ENCODE results near the gene RBM23.
"Not testable (repeated sequence)": the region's sequence is repeated elsewhere in the genome, so short reads cannot be mapped to it uniquely, and the experiment has no call there.

The RBM23 gene

DNA sequence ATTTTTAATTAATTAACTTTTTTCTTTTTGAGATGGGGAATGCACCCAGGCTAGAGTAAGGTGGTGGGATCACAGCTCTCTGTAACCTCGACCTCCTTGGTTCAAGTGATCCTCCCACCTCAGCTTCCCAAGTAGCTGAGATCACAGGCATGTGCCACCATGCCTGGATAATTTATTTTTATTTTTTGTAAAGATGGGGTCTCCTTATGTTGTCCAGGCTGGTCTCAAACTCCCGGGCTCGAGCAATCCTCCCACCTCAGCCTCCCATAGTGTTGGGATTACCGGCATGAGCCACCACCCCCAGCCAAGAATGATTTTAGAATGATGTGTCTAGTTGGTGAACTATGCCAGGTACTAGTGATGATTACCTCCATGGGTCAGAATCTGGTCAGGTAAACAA, 54.0 kb downstream of the RBM23 start:
- FAIRE-seq = no peak

DNA sequence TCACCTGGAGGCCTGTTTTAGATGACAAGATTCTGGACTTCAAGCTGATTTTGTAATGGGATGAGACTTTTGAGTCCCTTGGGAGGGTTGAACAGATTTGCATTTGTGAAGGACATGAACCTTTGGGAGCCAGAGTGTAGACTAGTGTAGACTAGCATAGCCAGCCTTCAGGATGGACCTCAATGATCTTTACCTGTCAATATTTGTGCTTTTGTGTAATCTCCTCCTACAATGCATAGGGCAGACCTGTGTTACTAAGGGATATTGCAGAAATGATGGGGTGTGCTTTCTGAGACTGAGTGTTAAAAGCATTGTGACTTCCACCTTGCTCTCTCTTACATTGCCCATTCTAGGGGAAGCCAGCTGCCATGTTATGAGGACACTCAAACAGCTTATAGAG, 57.3 kb downstream of the RBM23 start:
- no peak for FAIRE-seq

DNA sequence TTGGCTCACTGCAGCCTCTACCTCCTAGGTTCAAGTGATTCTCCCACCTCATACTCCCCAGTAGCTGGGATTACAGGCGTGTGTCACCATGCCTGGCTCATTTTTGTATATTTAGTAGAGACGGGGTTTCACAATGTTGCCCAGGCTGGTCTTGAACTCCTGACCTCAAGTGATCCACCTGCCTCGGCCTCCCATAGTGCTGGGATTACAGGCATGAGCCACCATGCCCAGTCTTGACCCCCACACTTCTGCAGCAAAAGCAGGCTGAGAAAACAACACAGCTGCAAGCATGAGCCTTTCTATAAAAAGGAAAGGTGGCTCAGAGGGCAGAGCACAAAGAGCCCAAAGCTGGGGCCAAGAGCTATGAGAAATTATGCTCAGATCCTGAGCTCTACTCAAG, 58.6 kb downstream of the RBM23 start:
- FAIRE-seq = not testable (repeated sequence)

DNA sequence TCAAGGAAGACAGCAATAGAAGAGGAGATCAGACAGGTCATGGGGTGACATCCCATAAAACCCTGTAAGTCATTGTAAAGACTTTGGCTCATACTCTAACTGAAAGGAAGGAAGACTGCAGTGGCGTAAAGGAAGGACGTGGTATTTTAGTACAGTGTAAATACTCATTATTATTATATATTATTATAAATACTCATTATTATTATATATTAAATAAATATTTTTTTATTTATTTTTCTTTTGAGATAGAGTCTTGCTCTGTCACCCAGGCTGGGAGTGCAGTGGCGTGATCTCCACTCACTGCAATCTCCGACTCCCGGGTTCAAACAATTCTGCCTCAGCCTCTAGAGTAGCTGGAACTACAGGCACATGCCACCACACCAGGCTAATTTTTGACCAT, 62.5 kb downstream of the RBM23 start:
- no peak for FAIRE-seq

DNA sequence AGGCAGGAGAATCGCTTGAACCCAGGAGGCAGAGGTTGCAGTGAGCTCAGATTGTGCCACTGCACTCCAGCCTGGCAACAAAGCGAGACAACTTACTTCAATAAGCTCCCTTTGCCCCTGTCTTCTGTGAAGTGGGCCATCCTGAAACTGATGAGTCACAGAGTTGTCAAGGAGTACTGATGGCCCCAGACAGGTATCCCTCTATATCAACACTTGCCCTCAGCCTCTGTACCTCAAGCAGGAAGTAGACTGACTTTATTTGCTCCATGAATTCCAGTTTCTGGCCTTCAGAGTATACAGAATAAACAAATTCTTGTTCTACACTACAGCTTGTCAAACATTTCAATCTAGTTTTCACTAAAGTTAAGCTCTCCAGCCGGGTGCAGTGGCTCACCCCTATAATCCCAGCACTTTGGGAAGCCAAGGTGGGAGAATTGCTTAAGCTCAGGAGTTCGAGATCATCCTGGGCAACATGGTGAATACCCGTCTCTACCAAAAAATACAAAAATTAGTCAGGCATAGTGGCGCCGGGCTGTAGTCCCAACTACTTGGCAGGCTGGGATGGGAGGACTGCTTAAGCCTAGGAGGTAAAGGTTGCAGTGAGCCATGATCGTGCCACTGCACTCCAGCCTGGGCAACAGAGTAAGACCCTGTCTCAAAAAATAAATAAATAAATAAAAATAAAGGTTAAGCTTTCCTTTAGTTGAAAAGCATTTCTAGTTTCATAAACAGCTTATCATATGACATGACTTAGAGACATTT, 63.8 kb downstream of the RBM23 start:
- FAIRE-seq = no peak

DNA sequence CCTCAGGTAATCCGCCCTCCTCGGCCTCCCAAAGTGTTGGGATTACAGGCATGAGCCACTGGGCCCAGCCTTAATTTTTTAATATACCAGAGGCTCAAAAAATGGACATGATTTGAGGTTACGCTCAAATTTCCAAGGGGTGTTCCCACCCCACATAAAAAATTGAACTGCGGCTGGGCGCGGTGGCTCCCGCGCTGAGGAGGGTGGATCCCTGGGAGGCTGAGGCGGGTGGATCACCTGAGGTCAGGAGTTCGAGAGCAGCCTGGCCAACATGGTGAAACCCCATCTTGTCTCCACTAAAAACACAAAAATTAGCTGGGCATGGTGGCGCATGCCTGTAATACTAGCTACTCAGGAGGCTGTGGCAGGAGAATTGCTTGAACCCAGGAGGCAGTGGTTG, 64.7 kb downstream of the RBM23 start:
- not testable (repeated sequence) for FAIRE-seq

DNA sequence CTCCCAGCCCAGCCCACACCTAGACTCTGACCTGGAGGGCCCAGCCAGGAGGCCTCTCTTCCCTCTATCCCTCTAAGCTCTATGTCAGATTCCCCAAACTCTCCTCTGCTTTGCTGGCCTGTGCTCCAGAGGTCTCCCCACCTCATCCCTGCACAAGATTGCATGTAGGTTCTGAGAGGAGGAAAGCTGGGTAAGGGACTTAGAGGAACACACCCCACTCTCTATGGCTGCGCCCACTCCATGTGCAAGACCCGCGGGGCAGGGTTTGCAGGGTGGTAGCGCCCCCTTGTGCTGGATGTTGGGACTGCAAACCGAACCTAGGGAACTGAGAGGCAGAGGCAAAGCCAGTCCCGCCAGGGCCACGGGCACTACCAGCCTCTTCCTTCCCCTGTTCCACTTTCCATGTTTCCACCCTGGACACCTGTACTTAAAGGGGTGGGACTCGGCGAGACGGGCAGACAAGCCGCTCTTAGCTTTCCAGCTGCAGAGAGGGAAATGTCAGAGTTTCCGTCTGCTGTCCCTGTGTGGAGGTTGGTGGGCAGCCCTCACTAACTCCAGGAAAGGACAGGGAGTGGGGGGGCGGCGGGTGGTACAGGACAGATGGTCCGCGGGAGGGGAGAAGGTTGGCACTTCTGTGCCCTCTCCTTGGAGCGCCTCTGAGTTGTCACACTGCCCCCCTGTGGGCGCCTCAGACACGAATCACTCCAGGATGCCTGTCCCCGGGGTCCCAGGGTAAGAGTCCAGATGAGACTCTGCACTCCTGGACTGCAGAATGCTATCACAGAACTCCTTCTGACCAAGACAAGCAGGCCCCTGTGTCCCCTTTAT, 65.8 kb downstream of the RBM23 start:
- FAIRE-seq = no peak

DNA sequence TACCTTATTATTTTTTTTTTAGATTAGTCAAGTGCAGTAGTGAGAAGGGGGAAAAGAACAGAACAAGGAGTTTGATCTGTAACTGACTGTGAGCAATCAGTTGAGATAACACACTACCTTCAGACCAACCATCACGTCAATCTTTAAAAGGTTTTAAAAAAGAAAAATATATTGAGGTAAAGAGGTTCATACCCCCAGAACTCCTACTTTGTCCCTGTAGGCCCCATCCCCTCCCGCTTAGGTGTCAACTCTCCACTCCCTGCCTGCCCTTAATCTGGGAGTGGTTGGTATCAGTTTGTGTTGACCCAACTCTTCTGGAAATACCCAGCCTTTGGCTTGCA, 66.4 kb downstream of the RBM23 start:
- no peak for FAIRE-seq

DNA sequence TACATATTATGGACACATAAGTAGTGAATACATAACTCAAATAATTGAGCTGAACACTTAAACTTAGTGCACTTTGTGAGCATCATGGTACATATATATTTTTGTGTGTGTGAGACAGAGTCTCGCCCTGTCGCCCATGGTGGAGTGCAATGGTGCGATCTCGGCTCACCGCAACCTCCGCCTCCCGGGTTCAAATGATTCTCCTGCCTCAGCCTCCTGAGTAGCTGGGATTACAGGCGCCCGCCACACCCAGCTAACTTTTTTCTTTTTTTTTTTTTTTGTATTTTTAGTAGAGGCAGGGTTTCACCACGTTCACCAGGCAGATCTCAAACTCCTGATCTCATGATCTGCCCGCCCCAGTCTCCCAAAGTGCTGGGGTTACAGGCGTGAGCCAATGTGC, 66.8 kb downstream of the RBM23 start:
- FAIRE-seq = not testable (repeated sequence)

DNA sequence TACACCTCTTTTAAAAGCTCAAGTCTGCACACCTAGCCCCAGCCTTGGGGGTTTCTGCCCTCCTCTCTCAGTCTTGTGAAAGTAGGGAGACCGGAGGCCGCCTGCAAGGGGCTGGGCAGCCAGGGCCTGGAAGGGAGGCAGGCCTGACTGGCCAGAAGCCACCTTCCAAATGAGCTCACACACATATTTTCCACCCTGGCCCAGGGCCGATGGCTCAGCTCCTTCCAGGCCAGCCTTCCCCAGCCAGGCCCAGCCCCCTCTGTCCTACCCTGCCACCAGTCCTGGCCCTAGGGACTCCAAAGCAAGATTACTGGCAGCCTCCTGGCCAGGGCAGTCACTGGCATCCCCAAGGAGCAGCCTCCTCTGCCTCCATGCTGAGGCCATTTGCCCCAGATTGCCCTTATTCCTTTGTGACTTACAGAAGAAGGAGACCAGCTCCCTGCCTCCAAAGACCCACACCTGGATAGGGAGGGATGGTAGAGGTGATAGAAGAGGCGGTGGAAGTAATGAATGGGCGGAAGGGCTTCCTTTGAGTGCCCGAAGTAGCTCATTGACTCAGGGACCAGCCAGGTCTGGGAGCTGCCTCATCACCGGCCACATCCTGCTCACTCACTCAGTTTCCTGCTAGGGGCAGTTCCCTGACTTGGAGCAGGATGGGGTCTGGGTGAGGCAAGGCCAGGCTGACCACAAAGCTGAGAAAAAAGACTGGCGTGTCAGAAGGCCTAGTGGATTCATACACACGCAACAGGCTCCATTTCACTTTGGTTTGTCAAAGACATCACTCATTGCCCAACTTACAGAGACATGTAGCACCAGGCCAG, 67.8 kb downstream of the RBM23 start:
- FAIRE-seq = no peak

DNA sequence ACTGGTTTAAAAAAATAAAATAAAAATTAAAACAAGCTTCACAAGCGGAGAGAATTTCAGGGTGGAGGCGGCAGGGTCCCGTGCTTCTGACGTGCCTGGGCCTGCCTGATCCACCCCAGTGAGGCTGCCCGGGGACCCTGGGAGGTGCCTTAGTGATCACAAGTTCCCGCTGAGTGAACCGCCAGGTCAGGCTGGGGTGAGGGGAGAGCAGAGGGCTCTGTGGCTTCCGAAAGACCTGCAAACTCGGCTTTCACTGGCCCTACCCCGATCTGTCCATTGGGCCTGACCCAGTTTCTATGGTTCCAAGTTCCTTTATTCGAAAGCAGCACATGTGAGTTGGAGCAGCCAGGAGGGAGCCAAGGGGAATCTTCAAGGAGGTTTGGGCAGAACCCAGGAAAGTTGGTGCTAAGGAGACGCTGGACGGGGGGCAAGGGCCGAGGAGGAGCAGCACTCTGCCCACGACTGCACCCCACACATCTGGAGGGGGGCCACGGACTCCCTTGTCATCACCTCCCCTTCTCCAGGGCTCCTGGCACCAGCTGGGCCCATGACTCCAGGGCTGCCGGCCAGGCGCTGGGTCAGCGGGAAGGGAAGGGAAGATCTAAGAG, 69.6 kb downstream of the RBM23 start:
- no peak for FAIRE-seq

DNA sequence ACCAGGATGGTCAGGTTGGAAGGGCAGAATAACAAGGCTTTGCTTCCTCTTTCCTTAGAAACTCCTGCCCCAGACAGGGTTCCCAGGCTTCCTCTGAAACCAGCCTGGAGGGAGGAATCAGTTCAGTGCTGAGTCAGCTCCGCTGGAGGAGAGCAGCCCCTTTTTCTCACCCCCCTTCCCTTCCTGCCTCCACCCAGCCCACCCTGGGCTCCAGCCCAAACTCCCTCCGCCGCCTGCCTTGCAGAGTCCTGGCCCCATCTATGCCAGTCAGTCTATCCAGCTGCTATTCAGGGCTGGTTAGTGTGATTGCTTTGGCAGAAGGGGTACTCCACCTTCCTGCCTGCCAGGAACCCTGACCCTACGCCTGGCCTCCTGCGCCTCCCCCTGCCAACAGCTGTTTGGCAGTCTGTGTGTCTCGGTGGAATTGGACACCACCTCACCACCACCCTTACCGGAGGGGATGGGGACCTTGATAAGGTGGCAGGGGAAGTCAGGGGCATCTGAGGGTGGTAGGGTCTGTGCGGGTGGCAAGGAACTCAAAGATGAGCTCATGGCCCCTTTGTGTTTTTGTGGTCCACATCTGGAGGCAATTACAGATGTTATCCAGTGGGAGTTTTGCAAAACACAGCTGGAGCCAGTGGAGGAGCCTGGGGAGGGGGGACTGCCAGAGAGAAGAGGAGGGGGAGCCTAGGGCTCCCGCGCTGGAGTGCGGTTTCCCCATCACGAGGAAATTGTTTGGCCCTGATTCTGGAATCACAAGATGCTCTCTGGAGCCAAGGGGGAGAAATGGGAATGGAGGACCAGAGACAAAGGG, 70.4 kb downstream of the RBM23 start:
- no peak for FAIRE-seq

DNA sequence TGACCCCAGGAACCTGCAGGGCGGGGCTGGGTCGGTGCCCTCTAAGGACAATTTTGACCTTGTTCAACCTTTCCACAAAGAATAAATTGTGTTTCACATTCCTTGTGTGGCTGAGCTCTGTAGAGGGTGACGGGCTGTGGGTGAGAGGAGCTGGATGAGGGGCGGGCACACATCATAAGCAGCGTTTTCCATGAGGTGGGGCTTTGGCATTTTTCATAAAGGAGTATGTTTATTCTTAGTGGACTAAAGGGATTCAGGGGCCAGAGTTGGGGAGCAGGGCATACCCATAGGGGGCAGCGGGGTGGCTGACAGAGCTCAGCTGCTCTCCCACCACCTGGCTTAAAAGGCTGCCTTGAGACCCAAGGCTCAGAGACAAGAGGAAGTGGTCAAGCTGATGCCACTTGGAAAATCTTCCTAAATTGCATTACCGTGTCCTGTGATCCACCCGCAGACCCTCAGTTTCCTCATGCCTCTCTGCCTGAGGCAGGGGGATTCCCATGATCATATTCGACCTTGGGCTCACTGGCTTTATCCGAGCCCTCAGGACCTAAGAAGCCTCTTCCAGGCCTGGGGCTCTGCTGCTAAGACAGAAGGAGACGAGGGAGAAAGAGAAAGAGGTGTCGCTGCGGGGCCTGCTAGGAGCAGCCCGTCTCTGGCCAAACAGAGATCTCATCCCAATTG, 71.1 kb downstream of the RBM23 start:
- FAIRE-seq = no peak

DNA sequence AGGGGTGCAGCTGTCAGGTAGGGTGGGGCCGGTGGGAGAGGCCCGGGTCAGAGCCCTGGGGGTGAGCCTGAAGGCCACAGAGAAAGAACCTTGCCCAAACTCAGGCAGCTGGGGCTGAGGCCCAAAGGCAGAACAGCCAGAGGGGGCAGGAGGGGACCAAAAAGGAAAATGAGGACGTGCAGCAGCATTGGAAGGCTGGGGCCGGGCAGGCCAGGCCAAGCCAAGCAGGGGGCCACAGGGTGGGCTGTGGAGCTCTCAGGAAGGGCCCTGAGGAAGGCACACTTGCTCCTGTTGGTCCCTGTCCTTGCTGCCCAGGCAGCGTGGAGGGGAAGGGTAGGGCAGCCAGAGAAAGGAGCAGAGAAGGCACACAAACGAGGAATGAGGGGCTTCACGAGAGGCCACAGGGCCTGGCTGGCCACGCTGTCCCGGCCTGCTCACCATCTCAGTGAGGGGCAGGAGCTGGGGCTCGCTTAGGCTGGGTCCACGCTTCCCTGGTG, 72.1 kb downstream of the RBM23 start:
- no peak for FAIRE-seq

DNA sequence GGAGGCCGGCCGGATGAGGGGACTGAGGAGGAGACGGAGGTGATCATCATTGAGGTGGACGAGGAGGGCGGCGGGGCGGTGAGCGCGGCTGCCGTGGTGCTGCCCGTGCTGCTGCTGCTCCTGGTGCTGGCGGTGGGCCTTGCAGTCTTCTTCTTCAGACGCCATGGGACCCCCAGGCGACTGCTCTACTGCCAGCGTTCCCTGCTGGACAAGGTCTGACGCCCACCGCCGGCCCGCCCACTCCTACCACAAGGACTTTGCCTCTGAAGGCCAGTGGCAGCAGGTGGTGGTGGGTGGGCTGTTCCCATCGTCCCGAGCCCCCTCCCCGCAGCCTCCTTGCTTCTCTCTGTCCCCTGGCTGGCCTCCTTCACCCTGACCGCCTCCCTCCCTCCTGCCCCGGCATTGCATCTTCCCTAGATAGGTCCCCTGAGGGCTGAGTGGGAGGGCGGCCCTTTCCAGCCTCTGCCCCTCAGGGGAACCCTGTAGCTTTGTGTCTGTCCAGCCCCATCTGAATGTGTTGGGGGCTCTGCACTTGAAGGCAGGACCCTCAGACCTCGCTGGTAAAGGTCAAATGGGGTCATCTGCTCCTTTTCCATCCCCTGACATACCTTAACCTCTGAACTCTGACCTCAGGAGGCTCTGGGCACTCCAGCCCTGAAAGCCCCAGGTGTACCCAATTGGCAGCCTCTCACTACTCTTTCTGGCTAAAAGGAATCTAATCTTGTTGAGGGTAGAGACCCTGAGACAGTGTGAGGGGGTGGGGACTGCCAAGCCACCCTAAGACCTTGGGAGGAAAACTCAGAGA, 72.9 kb downstream of the RBM23 start:
- no peak for FAIRE-seq

DNA sequence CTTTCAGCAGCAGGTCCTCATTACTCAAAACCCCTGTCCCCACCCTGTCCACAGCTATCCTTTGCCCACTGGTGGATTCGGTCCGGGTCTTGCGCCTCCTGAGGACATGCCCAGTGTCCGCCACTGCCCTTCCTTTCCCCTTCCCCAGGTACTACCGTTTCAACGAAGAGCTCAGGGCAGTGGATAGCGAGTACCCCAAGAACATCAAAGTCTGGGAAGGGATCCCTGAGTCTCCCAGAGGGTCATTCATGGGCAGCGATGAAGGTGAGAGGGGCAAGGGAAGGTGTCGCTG, 73.9 kb downstream of the RBM23 start:
- no peak for FAIRE-seq

DNA sequence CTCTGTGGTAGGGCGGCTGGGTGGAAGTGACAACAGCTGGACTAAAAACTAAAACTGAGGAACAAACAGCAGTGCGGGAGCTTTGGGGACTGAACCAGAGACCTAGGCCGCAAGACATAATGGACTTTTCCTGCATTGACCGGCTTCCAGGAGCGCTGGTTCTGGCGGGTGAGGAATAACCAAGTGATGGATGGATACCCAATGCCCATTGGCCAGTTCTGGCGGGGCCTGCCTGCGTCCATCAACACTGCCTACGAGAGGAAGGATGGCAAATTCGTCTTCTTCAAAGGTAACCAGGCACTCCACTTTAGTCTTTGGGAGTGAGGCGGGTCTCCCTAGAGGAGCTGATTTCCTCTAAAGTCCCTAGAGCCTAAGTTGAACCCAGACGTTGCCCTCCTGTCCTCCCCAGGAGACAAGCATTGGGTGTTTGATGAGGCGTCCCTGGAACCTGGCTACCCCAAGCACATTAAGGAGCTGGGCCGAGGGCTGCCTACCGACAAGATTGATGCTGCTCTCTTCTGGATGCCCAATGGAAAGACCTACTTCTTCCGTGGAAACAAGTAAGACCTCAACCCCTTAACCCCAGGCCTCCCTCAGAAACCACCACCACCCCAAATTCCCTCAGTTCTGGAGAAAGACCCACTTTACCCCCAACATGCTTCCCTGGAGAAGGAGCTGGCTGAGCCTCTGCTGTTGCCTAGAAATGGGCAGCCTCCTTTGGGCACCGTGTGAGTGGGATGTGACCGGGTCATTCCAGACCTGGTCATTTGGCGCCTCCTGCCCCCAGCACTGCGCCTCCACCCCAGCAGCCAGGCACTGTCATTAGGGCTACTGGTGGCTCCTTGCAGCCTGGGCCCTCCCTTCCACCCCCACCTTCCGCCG, 74.5 kb downstream of the RBM23 start:
- no peak for FAIRE-seq

All from colon (tissue), 2 donors.